SU-DHL-6 (cell line): ENCODE measurements around the gene ELK4.

ENCODE experiments used
- H2AFZ ChIP-seq: fragments of 200-600 bp; sonication (generic); 2 replicates; pipeline ENCODE4 v1.6.1; 2014; ENCODE audit warnings: low read depth, mild to moderate bottlenecking, moderate library complexity, mixed read lengths, antibody characterized with exemption, low read length; ENCODE audit not compliant: severe bottlenecking
- H3F3A ChIP-seq: fragments of 200-600 bp; shearing (Covaris generic); 2 replicates; pipeline ENCODE4 v1.6.0; 2016; ENCODE audit warnings: antibody characterized with exemption, mild to moderate bottlenecking; ENCODE audit not compliant: insufficient read depth
- H3K27ac ChIP-seq: fragments of 200-600 bp; sonication (generic); 2 replicates; pipeline ENCODE4 v1.5.1; 2016; ENCODE audit warnings: low read depth, mild to moderate bottlenecking, low read length, moderate library complexity, mixed read lengths
- H3K27me3 ChIP-seq: fragments of 200-600 bp; sonication (generic), shearing (Covaris generic); 2 replicates; pipeline ENCODE4 v1.6.0; 2014; ENCODE audit warnings: mild to moderate bottlenecking, low read length
- H3K36me3 ChIP-seq: fragments of 200-600 bp; sonication (generic); 2 replicates; pipeline ENCODE4 v1.6.1; 2014; ENCODE audit warnings: mild to moderate bottlenecking, low read length, mixed read lengths
- H3K4me2 ChIP-seq: fragments of 300-600, 200-600 bp; shearing (Covaris generic), sonication (generic); 2 replicates; pipeline ENCODE4 v1.6.0; 2014; ENCODE audit warnings: low read length, low read depth, mild to moderate bottlenecking; ENCODE audit not compliant: poor library complexity, severe bottlenecking
- H3K4me3 ChIP-seq: fragments of 200-600 bp; sonication (generic); 2 replicates; pipeline ENCODE4 v1.5.1; 2014; ENCODE audit warnings: antibody characterized with exemption, low read length, mild to moderate bottlenecking, mixed read lengths; ENCODE audit not compliant: insufficient read depth, poor library complexity, severe bottlenecking
- H3K79me2 ChIP-seq: fragments of 200-600 bp; sonication (generic); 2 replicates; pipeline ENCODE4 v1.6.1; 2014; ENCODE audit warnings: mild to moderate bottlenecking, low read length, moderate library complexity; ENCODE audit not compliant: insufficient read depth
- H3K9ac ChIP-seq: fragments of 200-600 bp; sonication (generic); 2 replicates; pipeline ENCODE4 v1.7.0; 2014; ENCODE audit warnings: mild to moderate bottlenecking, low read length
- H3K9me2 ChIP-seq: fragments of 200-600 bp; sonication (generic); replicated peaks from 2 replicates; pipeline ENCODE4 v1.6.1; 2014; ENCODE audit warnings: low read length; ENCODE audit not compliant: insufficient read depth
- H3K9me3 ChIP-seq: fragments of 200-600 bp; sonication (generic); 2 replicates; pipeline ENCODE4 v1.6.1; 2014; ENCODE audit warnings: low read length, mixed read lengths; ENCODE audit not compliant: insufficient read depth
- H4K20me1 ChIP-seq: fragments of 200-600 bp; sonication (generic); 2 replicates; pipeline ENCODE4 v1.6.1; 2014; ENCODE audit warnings: low read depth, mild to moderate bottlenecking, antibody characterized with exemption, low read length, moderate library complexity, mixed read lengths
- CTCF ChIP-seq: fragments of 200-600 bp; sonication (generic); IDR thresholded peaks from one replicate; pipeline ENCODE4 v1.5.1; 2017; ENCODE audit warnings: antibody characterized with exemption, mild to moderate bottlenecking, low read length, moderate library complexity; ENCODE audit not compliant: insufficient read depth, poor library complexity, severe bottlenecking
- EZH2phosphoT487 ChIP-seq: fragments of 200-600 bp; sonication (generic), shearing (Covaris generic); conservative IDR thresholded peaks from 2 replicates; pipeline ENCODE4 v1.6.1; 2018; ENCODE audit warnings: mild to moderate bottlenecking, antibody characterized with exemption, low read length, moderate library complexity, mixed read lengths

The ELK4 gene

GRCh38 chr1:205612104-205612503 is 19.7 kb downstream of the ELK4 start:
- Histone ChIP-seq H3K79me2 (peaks cover 86% of the 10 kb centered on the region), H3K9me3 (no peaks in the 10 kb centered on the region), H3K27ac (no peak overlapping the region), H3K9me2 (no peaks in the 10 kb centered on the region), H3K4me3 (no peak overlapping the region), H3K9ac (no peak overlapping the region), H3K4me2 (no peak overlapping the region), H3K36me3 (peaks cover 82% of the 10 kb centered on the region), H3K27me3 (no peaks in the 10 kb centered on the region), H2AFZ (no peak overlapping the region), H3F3A (peaks cover 24% of the 10 kb centered on the region; the same call in 1 of the 2 replicates), H4K20me1 (peaks cover 5% of the 10 kb centered on the region; the same call in 1 of the 2 replicates)
- TF ChIP-seq EZH2phosphoT487 (no peak), CTCF (no peak)

GRCh38 chr1:205610901-205611466 is 20.8 kb downstream of the ELK4 start:
- H2AFZ ChIP-seq, result no peak overlapping the region
- H3K9me3 ChIP-seq, result no peaks in the 10 kb centered on the region
- no peak overlapping the region for H3K27ac ChIP-seq
- no peak for TF ChIP-seq EZH2phosphoT487
- no peak for TF ChIP-seq CTCF
- no peaks in the 10 kb centered on the region for H3K27me3 ChIP-seq
- H3K9ac ChIP-seq, result no peak overlapping the region
- H3K4me2 ChIP-seq, result no peak overlapping the region
- H3K79me2 ChIP-seq, result peaks cover 82% of the 10 kb centered on the region
- peaks cover 71% of the 10 kb centered on the region for H3K36me3 ChIP-seq
- peaks cover 17% of the 10 kb centered on the region; the same call in 1 of the 2 replicates for H3F3A ChIP-seq
- H3K9me2 ChIP-seq, result no peaks in the 10 kb centered on the region
- H4K20me1 ChIP-seq, result peaks cover 5% of the 10 kb centered on the region; the same call in 1 of the 2 replicates
- no peak overlapping the region for H3K4me3 ChIP-seq

- H2AFZ ChIP-seq, result no peak overlapping the region
- TF ChIP-seq CTCF (no peak), EZH2phosphoT487 (no peak)
- H3F3A ChIP-seq, result peaks cover 17% of the 10 kb centered on the region; the same call in 1 of the 2 replicates
- H4K20me1 ChIP-seq, result peaks cover 5% of the 10 kb centered on the region; the same call in 1 of the 2 replicates
- H3K36me3 ChIP-seq, result peaks cover 63% of the 10 kb centered on the region
- no peak overlapping the region for H3K9ac ChIP-seq
- H3K27ac ChIP-seq, result no peak overlapping the region
- no peaks in the 10 kb centered on the region for H3K9me3 ChIP-seq
- no peaks in the 10 kb centered on the region for H3K9me2 ChIP-seq
- no peaks in the 10 kb centered on the region for H3K27me3 ChIP-seq
- H3K4me2 ChIP-seq, result no peak overlapping the region
- no peak overlapping the region for H3K4me3 ChIP-seq
- peaks cover 75% of the 10 kb centered on the region for H3K79me2 ChIP-seq
These were observed 21.8 kb downstream of the ELK4 start for GRCh38 chr1:205610036-205610435.
